HG03280 (cell line): Measurements from ENCODE around the gene NEDD8.
"Not testable (repeated sequence)": the region's sequence is repeated elsewhere in the genome, so short reads cannot be mapped to it uniquely, and the experiment has no call there.

Source experiments
- ATAC-seq: cut with Tn5 transposase; IDR thresholded peaks from one replicate; pipeline ENCODE4 v1.9.1; 2021; ENCODE audit warnings: mild to moderate bottlenecking, moderate library complexity; ENCODE audit not compliant: unreplicated experiment

The NEDD8 gene

GRCh38 chr14:24249230-24250021, 17.3 kb upstream of the NEDD8 start:
- ATAC-seq = no peak

DNA sequence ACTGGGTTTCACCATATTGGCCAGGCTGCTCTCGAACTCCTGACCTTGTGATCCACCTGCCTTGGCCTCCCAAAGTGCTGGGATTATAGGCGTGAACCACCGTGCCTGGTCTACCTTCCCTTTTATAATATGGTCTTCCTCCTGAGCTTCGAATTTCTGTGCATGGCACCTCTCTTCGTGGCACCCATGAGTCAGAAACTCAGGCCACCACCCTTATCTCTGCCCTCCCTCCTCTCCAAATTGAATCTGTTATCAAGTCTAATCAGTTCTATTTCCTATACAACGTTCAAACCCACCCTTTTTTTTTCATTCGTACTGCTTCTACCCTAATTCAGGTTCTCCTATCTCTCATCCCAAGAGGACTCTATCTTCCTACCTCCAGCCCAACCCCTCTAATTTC, 15.3 kb upstream of the NEDD8 start:
- no peak for ATAC-seq

- peak; percentile 26 for ATAC-seq
Measured at GRCh38 chr14:24246765-24247212, 14.6 kb upstream of the NEDD8 start.

GRCh38 chr14:24245350-24245749, 13.2 kb upstream of the NEDD8 start:
- not testable (repeated sequence) for ATAC-seq

- no peak for ATAC-seq
Measured at GRCh38 chr14:24243336-24243836, 11.2 kb upstream of the NEDD8 start.

GRCh38 chr14:24241829-24242443, 9.8 kb upstream of the NEDD8 start:
- ATAC-seq = peak; percentile 83

GRCh38 chr14:24240110-24240918, 8.1 kb upstream of the NEDD8 start:
- no peak for ATAC-seq

- no peak for ATAC-seq
Measured at GRCh38 chr14:24238527-24239037, 6.4 kb upstream of the NEDD8 start.

GRCh38 chr14:24238123-24238522, 6.0 kb upstream of the NEDD8 start:
- ATAC-seq = no peak

- ATAC-seq = no peak
Measured at GRCh38 chr14:24237463-24237955, 5.3 kb upstream of the NEDD8 start.

GRCh38 chr14:24236689-24237462, 4.7 kb upstream of the NEDD8 start:
- no peak for ATAC-seq

DNA sequence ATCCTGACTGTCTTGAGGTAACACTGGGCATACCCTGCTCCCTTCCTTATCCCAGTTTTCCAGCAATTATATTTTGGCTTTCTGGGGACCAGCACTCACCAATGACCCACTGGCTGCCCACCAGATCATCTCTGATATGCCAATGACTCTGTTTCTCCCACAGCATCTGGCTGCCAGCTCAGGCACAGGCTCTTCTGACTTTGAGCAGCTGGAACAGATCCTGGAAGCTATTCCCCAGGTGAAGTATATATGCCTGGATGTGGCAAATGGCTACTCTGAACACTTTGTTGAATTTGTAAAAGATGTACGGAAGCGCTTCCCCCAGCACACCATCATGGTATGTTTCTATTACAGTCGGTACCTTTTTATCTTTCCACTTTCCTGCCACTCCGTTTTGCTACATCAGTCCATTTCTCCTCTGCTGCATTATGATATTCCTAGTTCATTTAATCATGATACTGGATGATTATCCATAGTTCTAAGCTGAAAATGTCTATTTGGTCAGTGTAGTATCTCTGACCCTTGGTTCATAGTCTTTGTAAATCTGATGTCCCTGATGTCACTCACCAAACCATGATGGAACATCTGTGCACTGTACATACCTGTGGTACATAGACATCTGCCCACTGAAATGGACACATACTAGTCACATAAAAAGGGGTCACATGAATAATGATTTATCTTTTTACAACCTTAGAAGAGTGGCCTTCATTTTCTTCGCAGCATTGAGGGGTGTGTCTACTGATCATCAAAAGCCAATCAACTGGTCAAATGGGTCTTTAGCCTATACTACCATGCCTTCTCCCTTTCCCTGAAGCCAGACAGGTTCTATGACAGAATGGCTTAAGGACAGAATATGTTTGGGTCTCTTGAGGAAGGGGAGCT, 3.9 kb upstream of the NEDD8 start:
- ATAC-seq = no peak

GRCh38 chr14:24234095-24235005, 2.2 kb upstream of the NEDD8 start:
- no peak for ATAC-seq

DNA sequence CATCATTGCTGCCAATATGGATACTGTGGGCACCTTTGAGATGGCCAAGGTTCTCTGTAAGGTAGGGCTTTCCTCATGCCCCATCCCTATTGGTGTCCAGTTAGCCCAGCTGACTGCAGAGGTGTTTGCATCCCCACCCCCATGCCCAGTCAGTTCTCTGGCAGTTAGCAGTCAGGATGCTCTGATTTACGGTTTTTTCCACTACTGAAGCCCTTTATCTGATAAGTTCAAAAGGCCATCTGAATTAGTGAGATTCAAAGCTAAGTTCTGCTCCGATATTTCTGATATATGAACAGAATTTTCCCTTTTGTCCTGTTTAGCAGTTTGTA, 1.3 kb upstream of the NEDD8 start:
- ATAC-seq = no peak

GRCh38 chr14:24232645-24233537, 724 bp upstream of the NEDD8 start, which contains the start of gene GMPR2:
Gene GMPR2 (plus strand): TSS chr14:24232929. CDS start chr14:24233254, 325 bp downstream.
- ATAC-seq = peak; percentile 43

DNA sequence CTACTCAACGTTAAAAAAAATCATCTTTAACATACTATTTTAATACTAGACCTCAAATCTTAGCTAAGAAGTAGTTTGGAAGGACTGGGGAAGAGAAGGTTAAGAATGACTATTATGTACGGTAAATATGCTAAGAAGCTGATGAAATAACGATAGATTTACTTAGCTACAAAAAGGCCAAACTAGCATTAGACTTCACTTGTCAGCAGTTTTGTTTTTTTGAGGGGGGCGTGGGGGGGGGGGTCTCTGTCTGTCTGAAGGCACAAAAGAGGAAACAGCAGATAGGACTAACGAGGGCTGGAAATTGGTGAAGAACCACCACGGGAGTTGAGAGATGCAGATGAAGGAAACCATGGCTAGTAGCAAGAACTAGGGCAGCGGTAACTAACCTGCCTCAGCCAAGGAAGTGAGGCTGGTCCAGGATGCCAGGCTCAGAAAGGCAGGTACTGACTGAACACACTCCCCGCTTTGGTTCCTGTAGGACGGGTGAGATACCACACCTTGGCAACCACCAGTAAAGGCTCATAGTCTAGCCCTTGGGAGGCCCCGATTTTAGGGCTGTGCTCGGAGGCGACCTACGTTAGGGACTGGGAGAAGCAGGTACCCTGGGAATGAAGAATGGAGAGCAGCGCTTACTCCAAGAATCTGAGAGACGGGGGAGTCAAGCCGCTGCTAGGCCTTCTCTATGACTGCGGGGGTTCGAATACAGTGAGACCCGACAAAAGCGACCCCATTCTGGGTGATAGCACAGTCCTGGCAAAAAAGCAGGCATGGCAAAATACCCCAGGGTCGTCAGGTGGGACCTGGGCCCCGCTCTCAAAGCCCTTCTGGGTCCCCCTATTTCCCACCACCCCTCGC, 675 bp downstream of the NEDD8 start:
- no peak for ATAC-seq
